ENCODE data around the gene PGLYRP2. TPM values are rescaled to one million over a fixed set of nuclear protein-coding genes. Genes with fewer than 3 reads are reported as not detected.

PGLYRP2 gene
- total and polyA plus RNA-seq, 2 donors (not counting 3 experiments of a cell fraction or from before 2014, with no cell fraction given): 0.03 to 0.18 TPM

- Histone ChIP-seq H3K4me3 (replicated peaks in 1 of 3; ENCODE audit: insufficient read depth in 1 of 3, low read depth in 1 of 3, low read length in 3 of 3) (peak overlapping the region in 2 of 3 experiments; percentile 31 to 36), H3K27ac (ENCODE audit: insufficient read depth, low read depth, low read length) (no peak overlapping the region), H3K9me3 (replicated peaks; ENCODE audit: control insufficient read depth, insufficient read depth, low read length) (no peaks in the 10 kb centered on the region), H3K4me2 (ENCODE audit: insufficient read depth, low read length) (peak overlapping the region; percentile 69), H3K9ac (replicated peaks; ENCODE audit: extremely low read depth, insufficient read depth, low read length) (no peak overlapping the region), H3K27me3 (ENCODE audit: control insufficient read depth in 2 of 2, insufficient read depth in 2 of 2, low read length in 2 of 2) (peaks cover 15 to 17% of the 10 kb centered on the region in 2 experiments), H3K79me2 (ENCODE audit: control insufficient read depth, insufficient read depth, low read length) (no peaks in the 10 kb centered on the region), H2AFZ (ENCODE audit: low read depth, low read length) (peak overlapping the region; percentile 96), H3K9me1 (replicated peaks; ENCODE audit: control insufficient read depth, extremely low read depth, insufficient read depth, low read length) (no peaks in the 10 kb centered on the region), H3K36me3 (ENCODE audit: control insufficient read depth in 2 of 2, extremely low read depth in 1 of 2, insufficient read depth in 2 of 2, low read length in 2 of 2) (no peaks in the 10 kb centered on the region), H4K20me1 (replicated peaks; ENCODE audit: control insufficient read depth, extremely low read depth, insufficient read depth, low read length) (no peaks in the 10 kb centered on the region), H3K4me1 (ENCODE audit: control insufficient read depth, extremely low read depth, insufficient read depth, low read length) (peaks cover 17% of the 10 kb centered on the region)
- BruUV-seq (replicated peaks): no TSS peak
- dilution Hi-C loops (cut with MboI; ENCODE audit: extremely low pct_ligation_motif_present, low sequenced_read_pairs): no loop called here
- ChIA-PET POLR2A (interaction anchor here (0.7 to 1.7 kb wide), 5 partner anchors 8 to 102 kb away, joined by 4 to 11 read pairs (median 5); partner anchors contain the start of gene AKAP8L), CTCF (interaction anchor here (1.3 to 7.1 kb wide), 8 partner anchors 12 to 102 kb away, joined by 3 to 60 read pairs (median 10); partner anchors contain the start of genes AKAP8L and RASAL3)
- intact Hi-C loops (cut with micrococcal nuclease): loop anchor here (1.0 kb wide), 1 partner anchor 20 kb away; no protein-coding TSS in a partner anchor
- TF ChIP-seq POLR2AphosphoS5 (IDR thresholded peaks at IDR 0.05; ENCODE audit: insufficient read depth, low read depth, low read length): no peak
- TF ChIP-seq EZH2 (IDR thresholded peaks at IDR 0.05; ENCODE audit: borderline replicate concordance, low read depth, low read length, severe bottlenecking): no peak
- TF ChIP-seq JUN (IDR thresholded peaks at IDR 0.05; ENCODE audit: borderline replicate concordance, insufficient read depth, insufficient read length, low read depth): no peak
- TF ChIP-seq CTCF (IDR thresholded peaks at IDR 0.05; ENCODE audit: extremely low read depth in 1 of 2, insufficient read depth in 1 of 2, low read depth in 1 of 2, low read length in 2 of 2): peak; percentile 40 to 60
- no peak for TF ChIP-seq MYC (IDR thresholded peaks at IDR 0.05; ENCODE audit: low read depth, low read length)
- TF ChIP-seq MAX (IDR thresholded peaks at IDR 0.05; ENCODE audit: insufficient read depth, insufficient read length): no peak
- FAIRE-seq: peak; percentile 18
- DNase-seq (ENCODE audit: low read depth, low spot score): peak; percentile 37
These were observed 26.2 kb downstream of the PGLYRP2 start for GRCh38 chr19:15453091-15453578.
